ENCODE measurements around the gene RUVBL2.

Gene RUVBL2

GRCh38 chr19:48966541-48967345 lies 26.9 kb upstream of the RUVBL2 start:
- DNase-seq (ENCODE audit: low spot score in 2 of 2), result no peak
- peak overlapping the region; percentile 99 for H3K4me3 Mint-ChIP-seq
- H3K9me3 Mint-ChIP-seq, result no peaks in the 10 kb centered on the region
- H3K27ac Mint-ChIP-seq (ENCODE audit: low read depth), result peak overlapping the region; percentile 99
- no peak for ATAC-seq (replicated peaks; ENCODE audit: extremely low read depth, poor library complexity, severe bottlenecking)
- H3K4me1 Mint-ChIP-seq, result peaks cover 63% of the 10 kb centered on the region
- no peaks in the 10 kb centered on the region for H3K27me3 Mint-ChIP-seq
- peaks cover 23% of the 10 kb centered on the region for H3K36me3 Mint-ChIP-seq (ENCODE audit: insufficient read depth)

- no peaks in the 10 kb centered on the region for H3K27me3 Mint-ChIP-seq
- H3K9me3 Mint-ChIP-seq, result no peaks in the 10 kb centered on the region
- H3K27ac Mint-ChIP-seq (ENCODE audit: low read depth), result no peak overlapping the region
- peaks cover 55% of the 10 kb centered on the region for H3K4me1 Mint-ChIP-seq
- ATAC-seq (replicated peaks; ENCODE audit: extremely low read depth, poor library complexity, severe bottlenecking) (no peak), DNase-seq (ENCODE audit: low spot score in 2 of 2) (no peak)
- H3K36me3 Mint-ChIP-seq (ENCODE audit: insufficient read depth), result peaks cover 23% of the 10 kb centered on the region
- no peak overlapping the region for H3K4me3 Mint-ChIP-seq
Observed at GRCh38 chr19:48967346-48968178, 26.1 kb upstream of the RUVBL2 start.

- H3K27ac Mint-ChIP-seq (ENCODE audit: low read depth), result no peak overlapping the region
Observed at GRCh38 chr19:48968179-48968661, 25.5 kb upstream of the RUVBL2 start.

GRCh38 chr19:48968813-48969218 lies 24.9 kb upstream of the RUVBL2 start:
- no peak overlapping the region for H3K4me3 Mint-ChIP-seq
- H3K36me3 Mint-ChIP-seq (ENCODE audit: insufficient read depth), result peaks cover 24% of the 10 kb centered on the region
- H3K27ac Mint-ChIP-seq (ENCODE audit: low read depth), result no peak overlapping the region
- ATAC-seq (replicated peaks; ENCODE audit: extremely low read depth, poor library complexity, severe bottlenecking), result no peak
- no peaks in the 10 kb centered on the region for H3K9me3 Mint-ChIP-seq
- H3K27me3 Mint-ChIP-seq, result no peaks in the 10 kb centered on the region
- DNase-seq (ENCODE audit: low spot score in 2 of 2), result no peak
- H3K4me1 Mint-ChIP-seq, result peaks cover 43% of the 10 kb centered on the region

More at GRCh38 chr19:48968179-48968661, 25.5 kb upstream of the RUVBL2 start:
- Mint-ChIP-seq H3K4me1 (peaks cover 49% of the 10 kb centered on the region), H3K9me3 (no peaks in the 10 kb centered on the region), H3K4me3 (no peak overlapping the region), H3K27me3 (no peaks in the 10 kb centered on the region), H3K36me3 (ENCODE audit: insufficient read depth) (peaks cover 25% of the 10 kb centered on the region)
- ATAC-seq (replicated peaks; ENCODE audit: extremely low read depth, poor library complexity, severe bottlenecking) (no peak), DNase-seq (ENCODE audit: low spot score in 2 of 2) (no peak)

GRCh38 chr19:48969276-48970138 lies 24.2 kb upstream of the RUVBL2 start:
- ATAC-seq (replicated peaks; ENCODE audit: extremely low read depth, poor library complexity, severe bottlenecking) (no peak), DNase-seq (ENCODE audit: low spot score in 2 of 2) (no peak)
- H3K4me1 Mint-ChIP-seq, result peaks cover 36% of the 10 kb centered on the region
- no peaks in the 10 kb centered on the region for H3K9me3 Mint-ChIP-seq
- H3K36me3 Mint-ChIP-seq (ENCODE audit: insufficient read depth), result peaks cover 24% of the 10 kb centered on the region
- no peak overlapping the region for H3K27ac Mint-ChIP-seq (ENCODE audit: low read depth)
- H3K27me3 Mint-ChIP-seq, result no peaks in the 10 kb centered on the region
- H3K4me3 Mint-ChIP-seq, result no peak overlapping the region

- Mint-ChIP-seq H3K36me3 (ENCODE audit: insufficient read depth) (peaks cover 20% of the 10 kb centered on the region), H3K27ac (ENCODE audit: low read depth) (no peak overlapping the region), H3K27me3 (no peaks in the 10 kb centered on the region), H3K4me3 (no peak overlapping the region), H3K9me3 (no peaks in the 10 kb centered on the region), H3K4me1 (peaks cover 28% of the 10 kb centered on the region)
- DNase-seq (ENCODE audit: low spot score in 2 of 2) (no peak), ATAC-seq (replicated peaks; ENCODE audit: extremely low read depth, poor library complexity, severe bottlenecking) (no peak)
Observed at GRCh38 chr19:48970139-48970766, 23.4 kb upstream of the RUVBL2 start.

- H3K27ac Mint-ChIP-seq (ENCODE audit: low read depth), result no peak overlapping the region
- no peaks in the 10 kb centered on the region for H3K27me3 Mint-ChIP-seq
- H3K36me3 Mint-ChIP-seq (ENCODE audit: insufficient read depth), result peaks cover 13% of the 10 kb centered on the region
- no peak overlapping the region for H3K4me3 Mint-ChIP-seq
- DNase-seq (ENCODE audit: low spot score in 2 of 2), result peak; percentile 64 to 81
- ATAC-seq (replicated peaks; ENCODE audit: extremely low read depth, poor library complexity, severe bottlenecking), result peak; percentile 86
- H3K4me1 Mint-ChIP-seq, result peaks cover 21% of the 10 kb centered on the region
- H3K9me3 Mint-ChIP-seq, result no peaks in the 10 kb centered on the region
Observed at GRCh38 chr19:48970923-48971395, 22.7 kb upstream of the RUVBL2 start.

GRCh38 chr19:48975947-48976847 lies 17.5 kb upstream of the RUVBL2 start:
- DNase-seq (ENCODE audit: low spot score in 2 of 2) (peak in 1 of 2 donors; percentile 25), ATAC-seq (replicated peaks; ENCODE audit: extremely low read depth, poor library complexity, severe bottlenecking) (peak; percentile 64)
- Mint-ChIP-seq H3K9me3 (no peaks in the 10 kb centered on the region), H3K27me3 (no peaks in the 10 kb centered on the region), H3K36me3 (ENCODE audit: insufficient read depth) (peaks cover 9% of the 10 kb centered on the region), H3K4me3 (no peak overlapping the region), H3K4me1 (peaks cover under 1% of the 10 kb centered on the region), H3K27ac (ENCODE audit: low read depth) (no peak overlapping the region)

GRCh38 chr19:48977061-48977460 lies 16.6 kb upstream of the RUVBL2 start:
- Mint-ChIP-seq H3K4me3 (no peak overlapping the region), H3K4me1 (no peaks in the 10 kb centered on the region), H3K36me3 (ENCODE audit: insufficient read depth) (peaks cover 14% of the 10 kb centered on the region), H3K27ac (ENCODE audit: low read depth) (no peak overlapping the region), H3K27me3 (no peaks in the 10 kb centered on the region), H3K9me3 (no peaks in the 10 kb centered on the region)
- ATAC-seq (replicated peaks; ENCODE audit: extremely low read depth, poor library complexity, severe bottlenecking), result no peak
- DNase-seq (ENCODE audit: low spot score in 2 of 2), result no peak

GRCh38 chr19:48982280-48982679 lies 11.4 kb upstream of the RUVBL2 start:
- H3K36me3 Mint-ChIP-seq (ENCODE audit: insufficient read depth), result peaks cover 20% of the 10 kb centered on the region
- DNase-seq (ENCODE audit: low spot score in 2 of 2) (no peak), ATAC-seq (replicated peaks; ENCODE audit: extremely low read depth, poor library complexity, severe bottlenecking) (no peak)
- no peaks in the 10 kb centered on the region for H3K9me3 Mint-ChIP-seq
- no peak overlapping the region for H3K4me3 Mint-ChIP-seq
- H3K4me1 Mint-ChIP-seq, result no peaks in the 10 kb centered on the region
- H3K27ac Mint-ChIP-seq (ENCODE audit: low read depth), result peak overlapping the region; percentile 72
- H3K27me3 Mint-ChIP-seq, result no peaks in the 10 kb centered on the region

GRCh38 chr19:48985711-48986110 lies 8.0 kb upstream of the RUVBL2 start:
- ATAC-seq (replicated peaks; ENCODE audit: extremely low read depth, poor library complexity, severe bottlenecking) (no peak), DNase-seq (ENCODE audit: low spot score in 2 of 2) (no peak)
- H3K36me3 Mint-ChIP-seq (ENCODE audit: insufficient read depth), result peaks cover 32% of the 10 kb centered on the region
- H3K27ac Mint-ChIP-seq (ENCODE audit: low read depth), result no peak overlapping the region
- H3K4me1 Mint-ChIP-seq, result peaks cover 11% of the 10 kb centered on the region
- no peaks in the 10 kb centered on the region for H3K27me3 Mint-ChIP-seq
- no peak overlapping the region for H3K4me3 Mint-ChIP-seq
- H3K9me3 Mint-ChIP-seq, result no peaks in the 10 kb centered on the region
